Fibroblast of lung (primary cell): Measurements from ENCODE around the gene DLGAP1.

ENCODE experiments used
- EZH2 ChIP-seq: IDR thresholded peaks from 2 replicates; pipeline ENCODE4 v1.5.1; 2012; ENCODE audit warnings: low read length, control low read depth, mild to moderate bottlenecking; ENCODE audit errors: missing control alignments
- TF ChIP-seq, protein P1 (sequence below), 2 donors: IDR thresholded peaks in 1 of 2; conservative IDR thresholded peaks in 1 of 2; 1 replicate in 1 of 2; 2 replicates in 1 of 2; pipeline ENCODE4 v1.5.1; 2011 to 2012; ENCODE audit warnings: low read length in 2 of 2, control low read depth in 1 of 2, inconsistent platforms in 1 of 2, low read depth in 1 of 2, mild to moderate bottlenecking in 1 of 2

DNA sequence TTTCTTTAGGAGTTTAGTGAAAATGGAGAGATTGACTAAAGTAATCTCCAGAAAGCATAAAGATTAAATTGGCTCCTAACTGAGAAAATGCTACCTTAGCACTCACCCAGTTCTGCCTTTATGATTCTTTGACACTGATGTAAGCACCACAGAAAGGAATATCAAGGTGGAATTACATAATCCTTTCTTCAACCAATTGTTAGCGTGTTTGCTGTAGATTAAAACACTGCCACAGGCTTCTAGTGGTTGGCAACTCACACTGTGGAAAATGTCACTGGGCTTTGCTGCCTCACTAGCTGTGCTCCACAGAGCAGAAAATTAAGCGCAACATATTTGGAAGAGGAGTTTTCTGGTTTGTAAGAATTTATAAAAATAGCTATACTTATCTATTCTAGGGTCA lies 104.1 kb downstream of the DLGAP1 start:
- no peak for TF ChIP-seq EZH2
- TF ChIP-seq, protein P1, sequence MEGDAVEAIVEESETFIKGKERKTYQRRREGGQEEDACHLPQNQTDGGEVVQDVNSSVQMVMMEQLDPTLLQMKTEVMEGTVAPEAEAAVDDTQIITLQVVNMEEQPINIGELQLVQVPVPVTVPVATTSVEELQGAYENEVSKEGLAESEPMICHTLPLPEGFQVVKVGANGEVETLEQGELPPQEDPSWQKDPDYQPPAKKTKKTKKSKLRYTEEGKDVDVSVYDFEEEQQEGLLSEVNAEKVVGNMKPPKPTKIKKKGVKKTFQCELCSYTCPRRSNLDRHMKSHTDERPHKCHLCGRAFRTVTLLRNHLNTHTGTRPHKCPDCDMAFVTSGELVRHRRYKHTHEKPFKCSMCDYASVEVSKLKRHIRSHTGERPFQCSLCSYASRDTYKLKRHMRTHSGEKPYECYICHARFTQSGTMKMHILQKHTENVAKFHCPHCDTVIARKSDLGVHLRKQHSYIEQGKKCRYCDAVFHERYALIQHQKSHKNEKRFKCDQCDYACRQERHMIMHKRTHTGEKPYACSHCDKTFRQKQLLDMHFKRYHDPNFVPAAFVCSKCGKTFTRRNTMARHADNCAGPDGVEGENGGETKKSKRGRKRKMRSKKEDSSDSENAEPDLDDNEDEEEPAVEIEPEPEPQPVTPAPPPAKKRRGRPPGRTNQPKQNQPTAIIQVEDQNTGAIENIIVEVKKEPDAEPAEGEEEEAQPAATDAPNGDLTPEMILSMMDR (conservative IDR thresholded peaks at IDR 0.05 in 1 of 2, IDR thresholded peaks at IDR 0.05 in 1 of 2; ENCODE audit: low read depth in 1 of 2, low read length in 2 of 2): no peak
